Neural progenitor cell (in vitro differentiated cells): Measurements from ENCODE around the gene HCRTR1. TPM values are rescaled to one million over a fixed set of nuclear protein-coding genes. Genes with fewer than 3 reads are reported as not detected.

Experiments used
- DNase-seq: peaks from one replicate; pipeline ENCODE4 v3.0.0-alpha.2; 2016; ENCODE audit warnings: low spot score
- H2AFZ ChIP-seq: fragments of 200-600 bp; sonication (generic); replicated peaks from 2 replicates; pipeline ENCODE4 v1.6.1; 2016; ENCODE audit warnings: antibody characterized with exemption
- H3F3A ChIP-seq: fragments of 200-600 bp; sonication (generic); 2 replicates; pipeline ENCODE4 v1.6.1; 2016; ENCODE audit warnings: antibody characterized with exemption, low read depth
- H3K27ac ChIP-seq: fragments of 200-600 bp; sonication (generic); 2 replicates; pipeline ENCODE4 v1.5.1; 2016; ENCODE audit warnings: mild to moderate bottlenecking
- H3K27me3 ChIP-seq: fragments of 200-600 bp; sonication (generic); 2 replicates; pipeline ENCODE4 v1.6.1; 2016; ENCODE audit warnings: mild to moderate bottlenecking, moderate library complexity
- H3K36me3 ChIP-seq: fragments of 200-600 bp; sonication (generic); 2 replicates; pipeline ENCODE4 v1.5.1; 2016
- H3K4me1 ChIP-seq: fragments of 200-600 bp; sonication (generic); 2 replicates; pipeline ENCODE4 v1.6.1; 2016; ENCODE audit warnings: mixed run types
- H3K4me2 ChIP-seq: fragments of 200-600 bp; sonication (generic); 2 replicates; pipeline ENCODE4 v1.6.1; 2016
- H3K4me3 ChIP-seq: fragments of 200-600 bp; sonication (generic); 2 replicates; pipeline ENCODE4 v1.5.1; 2016
- H3K79me2 ChIP-seq: fragments of 200-600 bp; sonication (generic); 2 replicates; pipeline ENCODE4 v1.6.1; 2016; ENCODE audit warnings: low read depth
- H3K9ac ChIP-seq: fragments of 200-600 bp; sonication (generic); 2 replicates; pipeline ENCODE4 v1.6.1; 2016
- H3K9me3 ChIP-seq: fragments of 200-600 bp; sonication (generic); 2 replicates; pipeline ENCODE4 v1.5.1; 2016; ENCODE audit warnings: low read depth
- H4K20me1 ChIP-seq: fragments of 200-600 bp; sonication (generic); 2 replicates; pipeline ENCODE4 v1.6.1; 2016; ENCODE audit warnings: low read depth
- H3K27ac Mint-ChIP-seq: 3 replicates; pipeline ENCODE4 v1.8.0; 2021; ENCODE audit warnings: mixed read lengths
- H3K27me3 Mint-ChIP-seq: 2 replicates; pipeline ENCODE4 v1.8.0; 2022; ENCODE audit warnings: low read depth, mild to moderate bottlenecking, inconsistent platforms, moderate library complexity, mixed read lengths; ENCODE audit not compliant: insufficient read depth
- H3K36me3 Mint-ChIP-seq: 3 replicates; pipeline ENCODE4 v1.8.0; 2021; ENCODE audit warnings: mixed read lengths
- H3K4me1 Mint-ChIP-seq: 3 replicates; pipeline ENCODE4 v1.8.0; 2021; ENCODE audit warnings: mixed read lengths
- H3K4me3 Mint-ChIP-seq: 3 replicates; pipeline ENCODE4 v1.8.0; 2021; ENCODE audit warnings: mild to moderate bottlenecking, moderate library complexity, mixed read lengths
- H3K9me3 Mint-ChIP-seq: 3 replicates; pipeline ENCODE4 v1.8.0; 2020; ENCODE audit warnings: mixed read lengths
- EZH2 ChIP-seq: fragments of 200-600 bp; sonication (generic); IDR thresholded peaks from 2 replicates; pipeline ENCODE4 v1.6.1; 2017; ENCODE audit warnings: antibody characterized with exemption, mild to moderate bottlenecking, moderate library complexity
- EZH2phosphoT487 ChIP-seq: fragments of 200-600 bp; sonication (generic); IDR thresholded peaks from 2 replicates; pipeline ENCODE4 v1.6.1; 2017; ENCODE audit warnings: antibody characterized with exemption
- total RNA-seq: library from RNA; depleted of rRNA; stranded (reverse); fragments of >200 nt; gene quantifications from 2 replicates; pipeline ENCODE4 v1.2.3, GENCODE V29; 2015; ENCODE audit warnings: low replicate concordance
- TF ChIP-seq, protein P1 (sequence below): fragments of 200-600 bp; sonication (generic); IDR thresholded peaks from 2 replicates; pipeline ENCODE4 v1.5.1; 2017; ENCODE audit warnings: antibody characterized with exemption, mild to moderate bottlenecking

Gene HCRTR1
- total RNA-seq, 1 donor from 2014 or later: not detected

DNA sequence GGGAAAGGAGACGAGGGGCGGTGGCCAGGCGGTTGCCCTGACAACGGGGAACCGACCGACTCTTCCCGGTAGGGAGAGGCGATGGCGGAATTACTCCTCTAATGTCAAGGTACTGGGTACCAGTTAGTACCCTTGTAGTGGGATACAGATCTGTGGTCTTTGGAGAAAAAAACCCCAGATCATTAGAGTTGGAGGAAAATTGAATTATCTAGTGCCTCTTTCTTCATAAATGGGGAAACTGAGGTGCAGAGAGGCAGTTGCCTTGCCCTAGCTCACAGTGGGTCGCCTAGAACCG, 27.7 kb downstream of the HCRTR1 start:
- no peaks in the 10 kb centered on the region for H4K20me1 ChIP-seq
- peak overlapping the region; percentile 99 for H3K4me3 Mint-ChIP-seq
- no peak for TF ChIP-seq EZH2phosphoT487
- TF ChIP-seq, protein P1, sequence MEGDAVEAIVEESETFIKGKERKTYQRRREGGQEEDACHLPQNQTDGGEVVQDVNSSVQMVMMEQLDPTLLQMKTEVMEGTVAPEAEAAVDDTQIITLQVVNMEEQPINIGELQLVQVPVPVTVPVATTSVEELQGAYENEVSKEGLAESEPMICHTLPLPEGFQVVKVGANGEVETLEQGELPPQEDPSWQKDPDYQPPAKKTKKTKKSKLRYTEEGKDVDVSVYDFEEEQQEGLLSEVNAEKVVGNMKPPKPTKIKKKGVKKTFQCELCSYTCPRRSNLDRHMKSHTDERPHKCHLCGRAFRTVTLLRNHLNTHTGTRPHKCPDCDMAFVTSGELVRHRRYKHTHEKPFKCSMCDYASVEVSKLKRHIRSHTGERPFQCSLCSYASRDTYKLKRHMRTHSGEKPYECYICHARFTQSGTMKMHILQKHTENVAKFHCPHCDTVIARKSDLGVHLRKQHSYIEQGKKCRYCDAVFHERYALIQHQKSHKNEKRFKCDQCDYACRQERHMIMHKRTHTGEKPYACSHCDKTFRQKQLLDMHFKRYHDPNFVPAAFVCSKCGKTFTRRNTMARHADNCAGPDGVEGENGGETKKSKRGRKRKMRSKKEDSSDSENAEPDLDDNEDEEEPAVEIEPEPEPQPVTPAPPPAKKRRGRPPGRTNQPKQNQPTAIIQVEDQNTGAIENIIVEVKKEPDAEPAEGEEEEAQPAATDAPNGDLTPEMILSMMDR: no peak
- no peak for TF ChIP-seq EZH2
- H2AFZ ChIP-seq: peak overlapping the region; percentile 97
- H3K4me3 ChIP-seq: peak overlapping the region; percentile 67
- H3K79me2 ChIP-seq: peaks cover 38% of the 10 kb centered on the region
- H3K27me3 Mint-ChIP-seq: no peaks in the 10 kb centered on the region
- H3K27ac ChIP-seq: peak overlapping the region; percentile 97
- no peaks in the 10 kb centered on the region for H3K27me3 ChIP-seq
- peak overlapping the region; percentile 100 for H3K27ac Mint-ChIP-seq
- H3K4me2 ChIP-seq: peak overlapping the region; percentile 81
- H3K9ac ChIP-seq: no peak overlapping the region
- no peaks in the 10 kb centered on the region for H3K9me3 Mint-ChIP-seq
- H3K4me1 Mint-ChIP-seq: peaks cover 18% of the 10 kb centered on the region
- H3K36me3 ChIP-seq: no peaks in the 10 kb centered on the region
- no peak for DNase-seq
- no peaks in the 10 kb centered on the region for H3K36me3 Mint-ChIP-seq
- H3K4me1 ChIP-seq: peaks cover 4% of the 10 kb centered on the region
- H3F3A ChIP-seq: peaks cover 13% of the 10 kb centered on the region
- H3K9me3 ChIP-seq: no peaks in the 10 kb centered on the region

DNA sequence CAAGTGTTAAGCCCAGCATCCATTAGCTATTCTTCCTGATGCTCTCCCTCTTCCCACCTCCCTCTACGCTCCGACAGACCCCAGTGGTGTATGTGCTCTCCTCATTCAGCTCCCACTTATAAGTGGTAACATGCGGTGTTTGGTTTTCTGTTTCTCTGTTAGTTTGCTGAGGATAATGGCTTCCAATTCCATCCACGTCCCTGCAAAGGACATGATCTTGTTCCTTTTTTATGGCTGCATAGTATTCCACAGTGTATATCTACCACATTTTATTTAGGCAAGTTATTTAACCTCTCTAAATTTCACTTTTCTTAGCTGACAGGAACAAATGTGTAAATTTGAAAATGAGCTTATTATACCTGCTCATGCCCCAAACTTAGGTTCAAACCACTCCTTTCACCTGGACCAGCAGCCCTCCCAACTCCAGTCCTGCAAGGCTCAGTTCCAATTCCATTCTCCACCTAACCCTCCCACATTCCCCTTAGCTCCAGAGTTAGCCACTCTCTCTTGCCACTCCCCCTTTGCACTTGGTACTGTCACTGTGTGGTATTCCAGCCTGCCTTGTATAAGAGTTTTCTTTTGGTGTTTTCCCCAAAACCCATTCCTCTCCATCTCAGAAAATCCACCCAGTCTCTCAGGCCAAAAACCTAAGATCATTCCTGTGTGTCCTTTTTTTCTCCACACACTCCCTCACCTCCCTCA, 28.9 kb downstream of the HCRTR1 start:
- Histone ChIP-seq H3K27ac (no peak overlapping the region), H3K9me3 (no peaks in the 10 kb centered on the region), H3K79me2 (peaks cover 30% of the 10 kb centered on the region), H3F3A (peaks cover 13% of the 10 kb centered on the region), H3K9ac (no peak overlapping the region), H2AFZ (no peak overlapping the region), H4K20me1 (no peaks in the 10 kb centered on the region), H3K27me3 (no peaks in the 10 kb centered on the region), H3K4me3 (no peak overlapping the region), H3K4me1 (peaks cover 4% of the 10 kb centered on the region), H3K4me2 (no peak overlapping the region), H3K36me3 (no peaks in the 10 kb centered on the region)
- no peak for TF ChIP-seq EZH2
- no peak for TF ChIP-seq EZH2phosphoT487
- TF ChIP-seq, protein P1: no peak
- Mint-ChIP-seq H3K4me3 (peak overlapping the region; percentile 99), H3K9me3 (no peaks in the 10 kb centered on the region), H3K4me1 (peaks cover 18% of the 10 kb centered on the region), H3K27me3 (no peaks in the 10 kb centered on the region), H3K27ac (no peak overlapping the region), H3K36me3 (no peaks in the 10 kb centered on the region)
- DNase-seq: no peak

DNA sequence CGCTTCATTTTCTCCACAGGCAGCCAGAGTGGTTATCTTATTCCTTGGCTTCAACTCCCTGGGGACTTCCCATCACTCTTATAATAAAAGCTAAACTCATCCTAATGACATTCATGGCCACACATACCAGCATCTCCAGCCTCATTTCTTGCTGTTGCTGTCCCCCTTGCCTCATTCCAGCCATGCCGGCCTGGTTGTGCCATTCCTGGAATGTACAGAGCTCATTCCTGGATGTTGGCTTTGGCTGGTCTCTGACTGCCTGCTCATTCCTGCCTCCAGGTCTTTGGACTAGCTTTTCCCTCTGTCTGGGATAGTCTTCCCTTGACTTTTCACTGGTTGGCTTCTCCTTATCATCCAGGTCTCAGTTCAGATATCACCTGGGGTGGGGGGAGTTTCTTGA, 29.6 kb downstream of the HCRTR1 start:
- H3F3A ChIP-seq: peaks cover 13% of the 10 kb centered on the region
- no peaks in the 10 kb centered on the region for H3K27me3 ChIP-seq
- H3K79me2 ChIP-seq: peaks cover 23% of the 10 kb centered on the region
- Mint-ChIP-seq H3K9me3 (no peaks in the 10 kb centered on the region), H3K4me1 (peaks cover 18% of the 10 kb centered on the region), H3K27ac (no peak overlapping the region), H3K27me3 (no peaks in the 10 kb centered on the region), H3K4me3 (peak overlapping the region; percentile 58), H3K36me3 (no peaks in the 10 kb centered on the region)
- H3K4me2 ChIP-seq: no peak overlapping the region
- TF ChIP-seq, protein P1: no peak
- TF ChIP-seq EZH2phosphoT487 (no peak), EZH2 (no peak)
- no peak overlapping the region for H2AFZ ChIP-seq
- no peaks in the 10 kb centered on the region for H4K20me1 ChIP-seq
- H3K9ac ChIP-seq: no peak overlapping the region
- peaks cover 4% of the 10 kb centered on the region for H3K4me1 ChIP-seq
- no peak overlapping the region for H3K27ac ChIP-seq
- no peaks in the 10 kb centered on the region for H3K36me3 ChIP-seq
- H3K9me3 ChIP-seq: no peaks in the 10 kb centered on the region
- DNase-seq: no peak
- no peak overlapping the region for H3K4me3 ChIP-seq
